ENCODE measurements around the gene OR2T29.
"Not testable (repeated sequence)": the region's sequence is repeated elsewhere in the genome, so short reads cannot be mapped to it uniquely, and the experiment has no call there.

The OR2T29 gene

GRCh38 chr1:248537449-248537848 is 25.1 kb downstream of the OR2T29 start:
- H3K4me1 ChIP-seq (ENCODE audit: control insufficient read depth in 2 of 2, insufficient read depth in 1 of 2, low read depth in 1 of 2, low read length in 2 of 2); H3K9me3 ChIP-seq (replicated peaks in 1 of 2; ENCODE audit: control insufficient read depth in 2 of 2, insufficient read depth in 1 of 2, low read depth in 1 of 2, low read length in 2 of 2); H3K14ac ChIP-seq (ENCODE audit: low read length); H2AK5ac ChIP-seq (ENCODE audit: low read depth, low read length); H2BK12ac ChIP-seq (ENCODE audit: low read length); H2BK120ac ChIP-seq (ENCODE audit: low read depth, low read length); H2BK15ac ChIP-seq (ENCODE audit: low read length); H3K4me2 ChIP-seq (ENCODE audit: insufficient read depth, low read length, poor library complexity, severe bottlenecking); H3K9ac ChIP-seq (ENCODE audit: low read depth, low read length, poor library complexity); H3K18ac ChIP-seq (ENCODE audit: low read length); H3K4ac ChIP-seq (ENCODE audit: low read length); H2BK5ac ChIP-seq (ENCODE audit: low read length); H4K8ac ChIP-seq (ENCODE audit: low read depth, low read length); H3K4me3 ChIP-seq (ENCODE audit: low read length in 2 of 2); H3K36me3 ChIP-seq (replicated peaks in 1 of 2; ENCODE audit: control insufficient read depth in 2 of 2, insufficient read depth in 2 of 2, low read length in 2 of 2); H3K27me3 ChIP-seq (ENCODE audit: control insufficient read depth in 3 of 3, insufficient read depth in 3 of 3, low read depth in 1 of 3, low read length in 3 of 3); H3K79me1 ChIP-seq (ENCODE audit: low read depth, low read length); H4K91ac ChIP-seq (ENCODE audit: low read depth, low read length, poor library complexity); H2AFZ ChIP-seq (ENCODE audit: low read length); H3K23ac ChIP-seq (ENCODE audit: low read depth, low read length, poor library complexity); H3K27ac ChIP-seq (replicated peaks; ENCODE audit: low read length); DNase-seq (ENCODE audit: low spot score): not testable (repeated sequence)

GRCh38 chr1:248521856-248522255 is 40.7 kb downstream of the OR2T29 start:
- Histone ChIP-seq H2AFZ (ENCODE audit: low read length) (no peak overlapping the region), H2BK12ac (ENCODE audit: low read length) (no peak overlapping the region), H3K14ac (ENCODE audit: low read length) (no peak overlapping the region), H3K27me3 (ENCODE audit: control insufficient read depth in 3 of 3, insufficient read depth in 3 of 3, low read depth in 1 of 3, low read length in 3 of 3) (no peaks in the 10 kb centered on the region), H3K4me3 (ENCODE audit: low read length in 2 of 2) (peak overlapping the region in 1 of 2 donors; percentile 35), H3K27ac (replicated peaks; ENCODE audit: low read length) (no peak overlapping the region), H3K23ac (ENCODE audit: low read depth, low read length, poor library complexity) (no peak overlapping the region), H3K4me1 (ENCODE audit: control insufficient read depth in 2 of 2, insufficient read depth in 1 of 2, low read depth in 1 of 2, low read length in 2 of 2) (no peaks in the 10 kb centered on the region), H2BK15ac (ENCODE audit: low read length) (no peak overlapping the region), H3K36me3 (replicated peaks in 1 of 2; ENCODE audit: control insufficient read depth in 2 of 2, insufficient read depth in 2 of 2, low read length in 2 of 2) (no peaks in the 10 kb centered on the region), H2AK5ac (ENCODE audit: low read depth, low read length) (no peak overlapping the region), H3K4ac (ENCODE audit: low read length) (no peak overlapping the region), H3K18ac (ENCODE audit: low read length) (no peak overlapping the region), H2BK5ac (ENCODE audit: low read length) (no peak overlapping the region), H3K4me2 (ENCODE audit: insufficient read depth, low read length, poor library complexity, severe bottlenecking) (no peak overlapping the region), H3K9me3 (replicated peaks in 1 of 2; ENCODE audit: control insufficient read depth in 2 of 2, insufficient read depth in 1 of 2, low read depth in 1 of 2, low read length in 2 of 2) (peaks cover 0 to 10% of the 10 kb centered on the region in 2 donors), H2BK120ac (ENCODE audit: low read depth, low read length) (no peak overlapping the region), H4K8ac (ENCODE audit: low read depth, low read length) (no peak overlapping the region), H3K9ac (ENCODE audit: low read depth, low read length, poor library complexity) (no peak overlapping the region), H3K79me1 (ENCODE audit: low read depth, low read length) (no peaks in the 10 kb centered on the region), H4K91ac (ENCODE audit: low read depth, low read length, poor library complexity) (no peak overlapping the region)
- no CpG with 5 or more reads among the region's 12 CpGs for WGBS, 2 donors (ENCODE audit: extremely low coverage in 2 of 2, insufficient read length in 2 of 2, insufficient replicate concordance in 1 of 2)
- DNase-seq (ENCODE audit: low spot score), result no peak

GRCh38 chr1:248510217-248510616 is 52.4 kb downstream of the OR2T29 start:
- H3K27ac ChIP-seq (replicated peaks; ENCODE audit: low read length); H3K36me3 ChIP-seq (replicated peaks in 1 of 2; ENCODE audit: control insufficient read depth in 2 of 2, insufficient read depth in 2 of 2, low read length in 2 of 2); H3K14ac ChIP-seq (ENCODE audit: low read length); H3K27me3 ChIP-seq (ENCODE audit: control insufficient read depth in 3 of 3, insufficient read depth in 3 of 3, low read depth in 1 of 3, low read length in 3 of 3); H2AK5ac ChIP-seq (ENCODE audit: low read depth, low read length); H3K23ac ChIP-seq (ENCODE audit: low read depth, low read length, poor library complexity); H4K91ac ChIP-seq (ENCODE audit: low read depth, low read length, poor library complexity); H3K4me3 ChIP-seq (ENCODE audit: low read length in 2 of 2); H3K9me3 ChIP-seq (replicated peaks in 1 of 2; ENCODE audit: control insufficient read depth in 2 of 2, insufficient read depth in 1 of 2, low read depth in 1 of 2, low read length in 2 of 2); H3K79me1 ChIP-seq (ENCODE audit: low read depth, low read length); DNase-seq (ENCODE audit: low spot score); H2AFZ ChIP-seq (ENCODE audit: low read length); H2BK12ac ChIP-seq (ENCODE audit: low read length); H3K4ac ChIP-seq (ENCODE audit: low read length); H3K9ac ChIP-seq (ENCODE audit: low read depth, low read length, poor library complexity); H4K8ac ChIP-seq (ENCODE audit: low read depth, low read length); H3K18ac ChIP-seq (ENCODE audit: low read length); H2BK15ac ChIP-seq (ENCODE audit: low read length); H3K4me2 ChIP-seq (ENCODE audit: insufficient read depth, low read length, poor library complexity, severe bottlenecking); H2BK5ac ChIP-seq (ENCODE audit: low read length); H2BK120ac ChIP-seq (ENCODE audit: low read depth, low read length); H3K4me1 ChIP-seq (ENCODE audit: control insufficient read depth in 2 of 2, insufficient read depth in 1 of 2, low read depth in 1 of 2, low read length in 2 of 2): not testable (repeated sequence)

- H2BK15ac ChIP-seq (ENCODE audit: low read length); H2AFZ ChIP-seq (ENCODE audit: low read length); H3K27me3 ChIP-seq (ENCODE audit: control insufficient read depth in 3 of 3, insufficient read depth in 3 of 3, low read depth in 1 of 3, low read length in 3 of 3); H2BK5ac ChIP-seq (ENCODE audit: low read length); H3K9me3 ChIP-seq (replicated peaks in 1 of 2; ENCODE audit: control insufficient read depth in 2 of 2, insufficient read depth in 1 of 2, low read depth in 1 of 2, low read length in 2 of 2); H2AK5ac ChIP-seq (ENCODE audit: low read depth, low read length); H4K8ac ChIP-seq (ENCODE audit: low read depth, low read length); H3K4me3 ChIP-seq (ENCODE audit: low read length in 2 of 2); H4K91ac ChIP-seq (ENCODE audit: low read depth, low read length, poor library complexity); H3K14ac ChIP-seq (ENCODE audit: low read length); H3K27ac ChIP-seq (replicated peaks; ENCODE audit: low read length); H3K18ac ChIP-seq (ENCODE audit: low read length); H3K9ac ChIP-seq (ENCODE audit: low read depth, low read length, poor library complexity); H3K79me1 ChIP-seq (ENCODE audit: low read depth, low read length); H3K4me1 ChIP-seq (ENCODE audit: control insufficient read depth in 2 of 2, insufficient read depth in 1 of 2, low read depth in 1 of 2, low read length in 2 of 2); H3K23ac ChIP-seq (ENCODE audit: low read depth, low read length, poor library complexity); H3K4me2 ChIP-seq (ENCODE audit: insufficient read depth, low read length, poor library complexity, severe bottlenecking); DNase-seq (ENCODE audit: low spot score); H3K36me3 ChIP-seq (replicated peaks in 1 of 2; ENCODE audit: control insufficient read depth in 2 of 2, insufficient read depth in 2 of 2, low read length in 2 of 2); H2BK120ac ChIP-seq (ENCODE audit: low read depth, low read length); H2BK12ac ChIP-seq (ENCODE audit: low read length); H3K4ac ChIP-seq (ENCODE audit: low read length): not testable (repeated sequence)
- WGBS, 2 donors (ENCODE audit: extremely low coverage in 2 of 2, insufficient read length in 2 of 2, insufficient replicate concordance in 1 of 2), result no CpG with 5 or more reads among the region's 2 CpGs
Measured at GRCh38 chr1:248507773-248508172, 54.8 kb downstream of the OR2T29 start, which contains the start of gene OR2G6. Gene OR2G6, plus strand, starts transcription at chr1:248508073. Its CDS starts 13,574 bp downstream, at chr1:248521647.
